ENCODE results near the gene S100A6.

DNA sequence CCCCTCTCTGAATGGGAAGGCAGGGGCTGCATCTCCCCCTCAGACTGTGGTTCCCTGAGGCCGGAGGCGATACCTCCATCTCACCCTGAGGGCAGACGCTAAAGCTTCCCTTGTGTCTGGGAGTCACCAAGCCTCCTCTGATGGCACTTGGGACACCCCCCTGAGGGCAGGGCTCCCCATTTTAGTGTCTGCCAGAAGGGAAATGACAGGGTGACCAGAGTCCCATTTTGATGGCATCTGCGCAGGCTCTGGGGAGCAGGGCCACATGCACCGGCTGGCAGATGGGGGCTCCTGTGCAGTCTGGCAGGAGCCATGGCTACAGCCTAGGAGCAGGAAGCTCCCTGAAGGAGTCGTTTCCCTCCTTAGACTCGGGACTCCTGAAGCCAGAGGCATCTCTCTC is 28.2 kb upstream of the S100A6 start:
- no peak for TF ChIP-seq CTCF (IDR thresholded peaks at IDR 0.05 in 4 of 5, conservative IDR thresholded peaks at IDR 0.05 in 1 of 5)
- TF ChIP-seq POLR2A (IDR thresholded peaks at IDR 0.05), result no peak

Measured in gastrocnemius medialis (tissue), 4 donors.